HEK293T (cell line): ENCODE measurements around the gene KMT2C.

Experiments used
- ARNT ChIP-seq: fragments of 450-650 bp; IDR thresholded peaks from 2 replicates; pipeline ENCODE4 v1.6.1; 2017; ENCODE audit warnings: mild to moderate bottlenecking
- BHLHE40 ChIP-seq: fragments of 450-650 bp; IDR thresholded peaks from 2 replicates; pipeline ENCODE4 v1.6.1; 2016; ENCODE audit warnings: mild to moderate bottlenecking, moderate library complexity, borderline replicate concordance
- CTBP1 ChIP-seq: fragments of 450-650 bp; IDR thresholded peaks from 2 replicates; pipeline ENCODE4 v1.6.1; 2016; ENCODE audit warnings: borderline replicate concordance
- ELF4 ChIP-seq: fragments of 450-650 bp; IDR thresholded peaks from 2 replicates; pipeline ENCODE4 v1.6.1; 2017; ENCODE audit warnings: antibody characterized with exemption
- FOXA1 ChIP-seq: fragments of 450-650 bp; IDR thresholded peaks from 2 replicates; pipeline ENCODE4 v1.6.1; 2016; ENCODE audit warnings: mild to moderate bottlenecking
- FOXM1 ChIP-seq: fragments of 450-650 bp; IDR thresholded peaks from 2 replicates; pipeline ENCODE4 v1.6.1; 2017; ENCODE audit warnings: mild to moderate bottlenecking, borderline replicate concordance
- L3MBTL2 ChIP-seq: fragments of 450-650 bp; conservative IDR thresholded peaks from 2 replicates; pipeline ENCODE4 v1.6.1; 2016; ENCODE audit warnings: mild to moderate bottlenecking
- LEF1 ChIP-seq: fragments of 450-650 bp; IDR thresholded peaks from 2 replicates; pipeline ENCODE4 v1.6.1; 2017; ENCODE audit warnings: mild to moderate bottlenecking, borderline replicate concordance
- NFRKB ChIP-seq: fragments of 450-650 bp; IDR thresholded peaks from 2 replicates; pipeline ENCODE4 v1.6.1; 2016; ENCODE audit warnings: mild to moderate bottlenecking, moderate library complexity
- SP1 ChIP-seq: fragments of 450-650 bp; IDR thresholded peaks from 2 replicates; pipeline ENCODE4 v1.6.1; 2017
- SUZ12 ChIP-seq: fragments of 450-650 bp; IDR thresholded peaks from 2 replicates; pipeline ENCODE4 v1.6.1; 2016; ENCODE audit warnings: mild to moderate bottlenecking
- TARDBP ChIP-seq: fragments of 450-650 bp; IDR thresholded peaks from 2 replicates; pipeline ENCODE4 v1.6.1; 2016
- TF ChIP-seq, protein P1 (sequence below): fragments of 450-650 bp; IDR thresholded peaks from 2 replicates; pipeline ENCODE4 v1.6.1; 2016

- TF ChIP-seq SP1 (no peak), ELF4 (no peak), FOXM1 (no peak), SUZ12 (no peak), TARDBP (no peak), NFRKB (no peak), LEF1 (no peak), L3MBTL2 (no peak), BHLHE40 (no peak), FOXA1 (no peak), CTBP1 (no peak), ARNT (no peak)
- TF ChIP-seq, protein P1, sequence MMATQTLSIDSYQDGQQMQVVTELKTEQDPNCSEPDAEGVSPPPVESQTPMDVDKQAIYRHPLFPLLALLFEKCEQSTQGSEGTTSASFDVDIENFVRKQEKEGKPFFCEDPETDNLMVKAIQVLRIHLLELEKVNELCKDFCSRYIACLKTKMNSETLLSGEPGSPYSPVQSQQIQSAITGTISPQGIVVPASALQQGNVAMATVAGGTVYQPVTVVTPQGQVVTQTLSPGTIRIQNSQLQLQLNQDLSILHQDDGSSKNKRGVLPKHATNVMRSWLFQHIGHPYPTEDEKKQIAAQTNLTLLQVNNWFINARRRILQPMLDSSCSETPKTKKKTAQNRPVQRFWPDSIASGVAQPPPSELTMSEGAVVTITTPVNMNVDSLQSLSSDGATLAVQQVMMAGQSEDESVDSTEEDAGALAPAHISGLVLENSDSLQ: no peak
These were observed 127.9 kb downstream of the KMT2C start for GRCh38 chr7:152307902-152308301.
